ENCODE results near the gene FRG2B.
"Not testable (repeated sequence)": the region's sequence is repeated elsewhere in the genome, so short reads cannot be mapped to it uniquely, and the experiment has no call there.

Gene FRG2B

GRCh38 chr10:133600657-133601056 is 25.9 kb downstream of the FRG2B start:
- no peak overlapping the region for H3K4me3 ChIP-seq (ENCODE audit: low read depth, low read length)
- no peak for DNase-seq (ENCODE audit: low read depth)
- no peak for TF ChIP-seq CTCF (IDR thresholded peaks at IDR 0.05; ENCODE audit: insufficient read depth, low read depth, low read length, missing control alignments)

- not testable (repeated sequence) for DNase-seq (ENCODE audit: low read depth); H3K4me3 ChIP-seq (ENCODE audit: low read depth, low read length)
Observed at GRCh38 chr10:133599869-133600268, 26.7 kb downstream of the FRG2B start.

- H3K4me3 ChIP-seq (ENCODE audit: low read depth, low read length) = no peak overlapping the region
- no peak for DNase-seq (ENCODE audit: low read depth)
- TF ChIP-seq CTCF (IDR thresholded peaks at IDR 0.05; ENCODE audit: insufficient read depth, low read depth, low read length, missing control alignments) = no peak
Observed at GRCh38 chr10:133592716-133593115, 33.9 kb downstream of the FRG2B start.

GRCh38 chr10:133590970-133591359 is 35.6 kb downstream of the FRG2B start:
- no peak for DNase-seq (ENCODE audit: low read depth)
- no peak for TF ChIP-seq CTCF (IDR thresholded peaks at IDR 0.05; ENCODE audit: insufficient read depth, low read depth, low read length, missing control alignments)
- no peak overlapping the region for H3K4me3 ChIP-seq (ENCODE audit: low read depth, low read length)

GRCh38 chr10:133590226-133590969 is 36.2 kb downstream of the FRG2B start:
- DNase-seq (ENCODE audit: low read depth) = no peak
- no peak for TF ChIP-seq CTCF (IDR thresholded peaks at IDR 0.05; ENCODE audit: insufficient read depth, low read depth, low read length, missing control alignments)
- H3K4me3 ChIP-seq (ENCODE audit: low read depth, low read length) = no peak overlapping the region

- H3K4me3 ChIP-seq (ENCODE audit: low read depth, low read length); DNase-seq (ENCODE audit: low read depth): not testable (repeated sequence)
Observed at GRCh38 chr10:133577037-133577436, 49.6 kb downstream of the FRG2B start.
